Ishikawa (cell line): ENCODE measurements around the gene PRKCE.

Experiments used
- CEBPB ChIP-seq: IDR thresholded peaks from 2 replicates; pipeline ENCODE4 v1.6.1; 2012
- CREB1 ChIP-seq: IDR thresholded peaks from 2 replicates; pipeline ENCODE4 v1.6.1; 2012; ENCODE audit warnings: low read depth
- EGR1 ChIP-seq: IDR thresholded peaks from 2 replicates; pipeline ENCODE4 v1.6.1; 2012
- EP300 ChIP-seq: IDR thresholded peaks from 2 replicates; pipeline ENCODE4 v1.6.1; 2012; ENCODE audit warnings: borderline replicate concordance
- FOXM1 ChIP-seq: IDR thresholded peaks from 2 replicates; pipeline ENCODE4 v1.6.1; 2012; ENCODE audit warnings: low read depth, borderline replicate concordance
- MAX ChIP-seq: IDR thresholded peaks from 2 replicates; pipeline ENCODE4 v1.6.1; 2012
- NFIC ChIP-seq: IDR thresholded peaks from 2 replicates; pipeline ENCODE4 v1.6.1; 2012
- RAD21 ChIP-seq: IDR thresholded peaks from 2 replicates; pipeline ENCODE4 v1.6.1; 2012; ENCODE audit warnings: low read depth
- TAF1 ChIP-seq: IDR thresholded peaks from 2 replicates; pipeline ENCODE4 v1.6.1; 2012; ENCODE audit warnings: low read depth, mild to moderate bottlenecking
- TCF12 ChIP-seq: IDR thresholded peaks from 2 replicates; pipeline ENCODE4 v1.6.1; 2012; ENCODE audit warnings: low read depth
- TEAD4 ChIP-seq: IDR thresholded peaks from 2 replicates; pipeline ENCODE4 v1.6.1; 2012
- YY1 ChIP-seq: IDR thresholded peaks from 2 replicates; pipeline ENCODE4 v1.6.1; 2012; ENCODE audit warnings: low read depth
- ZBTB7A ChIP-seq: IDR thresholded peaks from 2 replicates; pipeline ENCODE4 v1.6.1; 2012; ENCODE audit warnings: low read depth
- TF ChIP-seq, protein P1 (sequence below): IDR thresholded peaks from 2 replicates; pipeline ENCODE4 v1.6.1; 2012
- TF ChIP-seq, protein P2 (sequence below): IDR thresholded peaks from 2 replicates; pipeline ENCODE4 v1.6.1; 2012; ENCODE audit warnings: low read depth, mild to moderate bottlenecking

PRKCE gene

GRCh38 chr2:45796500-45796899 is 145.0 kb downstream of the PRKCE start:
- no peak for TF ChIP-seq ZBTB7A
- TF ChIP-seq RAD21 = no peak
- TF ChIP-seq NFIC = no peak
- TF ChIP-seq YY1 = no peak
- TF ChIP-seq TAF1 = no peak
- no peak for TF ChIP-seq EGR1
- TF ChIP-seq, protein P1, sequence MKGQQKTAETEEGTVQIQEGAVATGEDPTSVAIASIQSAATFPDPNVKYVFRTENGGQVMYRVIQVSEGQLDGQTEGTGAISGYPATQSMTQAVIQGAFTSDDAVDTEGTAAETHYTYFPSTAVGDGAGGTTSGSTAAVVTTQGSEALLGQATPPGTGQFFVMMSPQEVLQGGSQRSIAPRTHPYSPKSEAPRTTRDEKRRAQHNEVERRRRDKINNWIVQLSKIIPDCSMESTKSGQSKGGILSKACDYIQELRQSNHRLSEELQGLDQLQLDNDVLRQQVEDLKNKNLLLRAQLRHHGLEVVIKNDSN = no peak
- TF ChIP-seq CEBPB = no peak
- TF ChIP-seq EP300 = no peak
- TF ChIP-seq TCF12 = no peak
- TF ChIP-seq, protein P2, sequence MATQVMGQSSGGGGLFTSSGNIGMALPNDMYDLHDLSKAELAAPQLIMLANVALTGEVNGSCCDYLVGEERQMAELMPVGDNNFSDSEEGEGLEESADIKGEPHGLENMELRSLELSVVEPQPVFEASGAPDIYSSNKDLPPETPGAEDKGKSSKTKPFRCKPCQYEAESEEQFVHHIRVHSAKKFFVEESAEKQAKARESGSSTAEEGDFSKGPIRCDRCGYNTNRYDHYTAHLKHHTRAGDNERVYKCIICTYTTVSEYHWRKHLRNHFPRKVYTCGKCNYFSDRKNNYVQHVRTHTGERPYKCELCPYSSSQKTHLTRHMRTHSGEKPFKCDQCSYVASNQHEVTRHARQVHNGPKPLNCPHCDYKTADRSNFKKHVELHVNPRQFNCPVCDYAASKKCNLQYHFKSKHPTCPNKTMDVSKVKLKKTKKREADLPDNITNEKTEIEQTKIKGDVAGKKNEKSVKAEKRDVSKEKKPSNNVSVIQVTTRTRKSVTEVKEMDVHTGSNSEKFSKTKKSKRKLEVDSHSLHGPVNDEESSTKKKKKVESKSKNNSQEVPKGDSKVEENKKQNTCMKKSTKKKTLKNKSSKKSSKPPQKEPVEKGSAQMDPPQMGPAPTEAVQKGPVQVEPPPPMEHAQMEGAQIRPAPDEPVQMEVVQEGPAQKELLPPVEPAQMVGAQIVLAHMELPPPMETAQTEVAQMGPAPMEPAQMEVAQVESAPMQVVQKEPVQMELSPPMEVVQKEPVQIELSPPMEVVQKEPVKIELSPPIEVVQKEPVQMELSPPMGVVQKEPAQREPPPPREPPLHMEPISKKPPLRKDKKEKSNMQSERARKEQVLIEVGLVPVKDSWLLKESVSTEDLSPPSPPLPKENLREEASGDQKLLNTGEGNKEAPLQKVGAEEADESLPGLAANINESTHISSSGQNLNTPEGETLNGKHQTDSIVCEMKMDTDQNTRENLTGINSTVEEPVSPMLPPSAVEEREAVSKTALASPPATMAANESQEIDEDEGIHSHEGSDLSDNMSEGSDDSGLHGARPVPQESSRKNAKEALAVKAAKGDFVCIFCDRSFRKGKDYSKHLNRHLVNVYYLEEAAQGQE = no peak
- TF ChIP-seq MAX = no peak
- no peak for TF ChIP-seq TEAD4
- no peak for TF ChIP-seq FOXM1
- no peak for TF ChIP-seq CREB1

- TF ChIP-seq CEBPB (no peak), EP300 (no peak), TCF12 (no peak), CREB1 (no peak), NFIC (no peak), YY1 (no peak), FOXM1 (no peak), MAX (no peak), TEAD4 (no peak), TAF1 (no peak), RAD21 (no peak), EGR1 (no peak), ZBTB7A (no peak)
- TF ChIP-seq, protein P1 = no peak
- TF ChIP-seq, protein P2 = no peak
Observed at GRCh38 chr2:45797451-45798230, 146.2 kb downstream of the PRKCE start.

GRCh38 chr2:45799679-45800381 is 148.4 kb downstream of the PRKCE start:
- TF ChIP-seq EP300 (no peak), ZBTB7A (no peak), CEBPB (no peak), YY1 (no peak), MAX (no peak), TAF1 (no peak), FOXM1 (no peak), TCF12 (no peak), EGR1 (no peak), TEAD4 (no peak), NFIC (no peak), RAD21 (no peak), CREB1 (no peak)
- TF ChIP-seq, protein P1 = no peak
- TF ChIP-seq, protein P2 = no peak
